Mononuclear cell (primary cell): ENCODE results near the gene LGALS7B. TPM values are rescaled to one million over a fixed set of nuclear protein-coding genes. Genes with fewer than 3 reads are reported as not detected.
A peak's percentile ranks its signal among the peaks of the same experiment; 100 is the strongest.
"Not testable (repeated sequence)": the region's sequence is repeated elsewhere in the genome, so short reads cannot be mapped to it uniquely, and the experiment has no call there.

ENCODE experiments used
- H3K27me3 ChIP-seq: 2 replicates; pipeline ENCODE4 v1.6.0; 2011; ENCODE audit warnings: low read length, control low read depth; ENCODE audit not compliant: insufficient read depth
- H3K4me1 ChIP-seq: 2 replicates; pipeline ENCODE4 v1.5.1; 2011; ENCODE audit warnings: mild to moderate bottlenecking, low read length, control low read depth; ENCODE audit not compliant: insufficient read depth
- H3K4me3 ChIP-seq: 2 replicates; pipeline ENCODE4 v1.5.1; 2011; ENCODE audit warnings: mild to moderate bottlenecking, low read length, moderate library complexity
- H3K9me3 ChIP-seq: 2 replicates; pipeline ENCODE4 v1.5.1; 2011; ENCODE audit warnings: low read depth, mild to moderate bottlenecking, control low read depth, low read length
- total RNA-seq: library from RNA; depleted of rRNA; stranded (reverse); fragments of >200 nt; gene quantifications from one replicate; pipeline ENCODE4 v1.2.3, GENCODE V29; 2012

The LGALS7B gene
- total RNA-seq, 1 donor: not detected

DNA sequence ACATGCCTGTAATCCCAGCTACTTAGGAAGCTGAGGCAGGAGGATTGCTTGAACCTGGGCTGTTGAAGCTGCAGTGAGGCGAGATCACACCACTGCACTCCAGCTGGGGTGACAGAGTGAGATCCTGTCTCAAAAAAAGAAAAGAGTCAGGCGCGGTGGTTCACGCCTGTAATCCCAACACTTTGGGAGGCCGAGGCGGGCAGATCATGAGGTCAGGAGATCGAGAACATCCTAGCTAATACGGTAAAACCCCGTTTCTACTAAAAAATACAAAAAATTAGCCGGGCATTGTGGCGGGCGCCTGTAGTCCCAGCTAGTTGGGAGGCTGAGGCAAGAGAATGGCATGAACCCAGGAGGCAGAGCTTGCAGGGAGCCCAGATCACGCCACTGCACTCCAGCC, 6.8 kb upstream of the LGALS7B start:
- not testable (repeated sequence) for H3K27me3 ChIP-seq, H3K4me1 ChIP-seq, H3K4me3 ChIP-seq, H3K9me3 ChIP-seq

DNA sequence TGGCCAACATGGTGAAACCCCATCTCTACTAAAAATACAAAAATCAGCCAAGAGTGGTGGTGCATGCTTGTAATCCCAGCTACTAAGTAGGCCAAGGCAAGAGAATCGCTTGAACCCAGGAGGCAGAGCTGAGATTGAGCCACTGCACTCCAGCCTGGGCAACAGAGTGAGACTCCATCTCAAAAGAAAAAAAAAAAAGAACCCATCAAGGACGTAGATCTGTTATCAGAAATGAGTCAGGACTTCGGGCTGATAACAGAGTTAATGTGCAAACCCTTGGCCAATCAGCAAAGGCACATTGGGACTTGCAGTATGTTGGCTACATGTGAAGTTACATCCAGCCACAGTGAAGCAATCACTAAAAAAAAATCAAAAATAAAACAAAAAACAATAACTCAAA, 4.8 kb upstream of the LGALS7B start:
- H3K9me3 ChIP-seq: no peaks in the 10 kb centered on the region
- H3K4me1 ChIP-seq: no peaks in the 10 kb centered on the region
- no peak overlapping the region for H3K4me3 ChIP-seq
- no peaks in the 10 kb centered on the region for H3K27me3 ChIP-seq

DNA sequence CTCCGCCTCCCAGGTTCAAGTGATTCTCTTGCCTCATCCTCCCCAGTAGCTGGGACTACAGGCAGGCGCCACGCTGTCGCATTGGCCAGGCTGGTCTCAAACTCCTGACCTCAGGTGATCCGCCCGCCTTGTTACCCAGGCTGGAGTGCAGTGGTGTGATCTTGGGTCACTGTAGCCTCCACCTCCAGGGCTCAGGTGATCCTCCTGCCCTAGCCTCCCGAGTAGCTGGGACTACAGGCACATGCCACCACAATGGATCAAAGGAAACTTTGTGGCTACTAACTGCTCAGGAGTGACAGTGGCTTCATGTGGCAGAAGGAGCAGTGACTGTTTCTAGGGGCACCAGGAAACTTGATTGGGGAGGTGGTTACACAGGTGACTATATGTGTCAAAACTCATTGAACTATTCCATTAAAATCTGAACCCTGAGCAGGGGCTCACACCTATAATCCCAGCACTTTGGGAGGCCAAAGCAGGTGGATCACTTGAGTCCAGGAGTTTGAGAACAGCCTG, 3.8 kb upstream of the LGALS7B start:
- H3K4me3 ChIP-seq: no peak overlapping the region
- H3K4me1 ChIP-seq: no peaks in the 10 kb centered on the region
- H3K9me3 ChIP-seq: no peaks in the 10 kb centered on the region
- H3K27me3 ChIP-seq: no peaks in the 10 kb centered on the region

DNA sequence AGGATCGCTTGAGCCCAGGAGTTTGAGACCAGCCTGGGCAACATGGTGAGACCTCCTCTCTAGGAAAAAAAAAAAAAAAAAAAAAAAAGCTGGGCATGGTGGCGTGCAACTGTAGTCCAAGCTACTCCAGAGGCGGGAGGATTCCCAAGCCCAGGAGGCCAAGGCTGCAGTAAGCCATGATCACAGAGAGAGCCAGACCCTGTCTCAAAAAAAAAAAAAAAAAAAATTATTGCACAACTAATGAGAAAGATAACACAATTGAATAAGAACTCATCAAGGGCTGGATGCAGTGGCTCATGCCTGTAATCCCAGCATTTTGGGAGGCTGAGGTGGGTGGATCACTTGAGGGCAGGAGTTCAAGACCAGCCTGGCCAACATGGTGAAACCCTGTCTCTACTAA, 2.9 kb upstream of the LGALS7B start:
- not testable (repeated sequence) for H3K4me1 ChIP-seq, H3K4me3 ChIP-seq, H3K27me3 ChIP-seq, H3K9me3 ChIP-seq

- Histone ChIP-seq H3K27me3 (no peaks in the 10 kb centered on the region), H3K4me3 (no peak overlapping the region), H3K9me3 (no peaks in the 10 kb centered on the region), H3K4me1 (no peaks in the 10 kb centered on the region)
Measured at GRCh38 chr19:38786572-38787265, 2.3 kb upstream of the LGALS7B start.

DNA sequence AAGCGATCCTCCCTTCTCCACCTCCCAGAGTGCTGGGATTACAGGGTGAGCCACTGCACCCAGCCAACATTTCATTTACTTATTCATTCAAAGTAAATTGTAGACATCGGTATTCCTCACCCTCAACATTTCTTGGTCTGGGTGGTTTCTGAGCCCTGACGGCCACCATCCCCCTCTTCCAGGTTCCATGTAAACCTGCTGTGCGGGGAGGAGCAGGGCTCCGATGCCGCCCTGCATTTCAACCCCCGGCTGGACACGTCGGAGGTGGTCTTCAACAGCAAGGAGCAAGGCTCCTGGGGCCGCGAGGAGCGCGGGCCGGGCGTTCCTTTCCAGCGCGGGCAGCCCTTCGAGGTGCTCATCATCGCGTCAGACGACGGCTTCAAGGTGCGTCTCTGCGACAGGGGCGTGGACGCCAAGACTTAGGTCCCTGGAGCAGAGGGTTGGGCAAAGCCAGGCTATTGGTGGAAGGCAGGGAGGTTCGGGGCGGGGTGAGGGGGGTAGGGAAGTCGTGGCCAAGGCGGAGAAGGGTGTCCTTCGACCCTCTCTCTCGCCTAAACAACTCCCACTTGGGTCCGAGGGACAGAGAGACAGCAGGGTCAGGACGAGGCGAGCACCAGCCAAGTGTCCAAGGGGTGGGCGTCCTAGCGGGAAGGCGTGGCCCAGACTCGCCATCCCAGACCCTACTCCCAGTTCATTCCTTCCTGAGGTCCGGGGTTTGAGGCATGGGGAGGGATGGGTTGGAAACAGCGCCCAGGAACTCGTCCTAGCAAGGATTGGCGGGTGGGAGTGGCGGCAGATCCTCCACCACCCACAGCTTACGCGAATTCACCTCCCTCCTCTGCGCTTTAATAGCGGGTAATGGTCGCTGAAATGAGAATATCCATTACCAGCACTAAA, 1.8 kb downstream of the LGALS7B start:
- H3K9me3 ChIP-seq, H3K27me3 ChIP-seq, H3K4me1 ChIP-seq, H3K4me3 ChIP-seq: not testable (repeated sequence)

- H3K4me3 ChIP-seq: not testable (repeated sequence)
Measured at GRCh38 chr19:38791451-38792064, 2.6 kb downstream of the LGALS7B start.

DNA sequence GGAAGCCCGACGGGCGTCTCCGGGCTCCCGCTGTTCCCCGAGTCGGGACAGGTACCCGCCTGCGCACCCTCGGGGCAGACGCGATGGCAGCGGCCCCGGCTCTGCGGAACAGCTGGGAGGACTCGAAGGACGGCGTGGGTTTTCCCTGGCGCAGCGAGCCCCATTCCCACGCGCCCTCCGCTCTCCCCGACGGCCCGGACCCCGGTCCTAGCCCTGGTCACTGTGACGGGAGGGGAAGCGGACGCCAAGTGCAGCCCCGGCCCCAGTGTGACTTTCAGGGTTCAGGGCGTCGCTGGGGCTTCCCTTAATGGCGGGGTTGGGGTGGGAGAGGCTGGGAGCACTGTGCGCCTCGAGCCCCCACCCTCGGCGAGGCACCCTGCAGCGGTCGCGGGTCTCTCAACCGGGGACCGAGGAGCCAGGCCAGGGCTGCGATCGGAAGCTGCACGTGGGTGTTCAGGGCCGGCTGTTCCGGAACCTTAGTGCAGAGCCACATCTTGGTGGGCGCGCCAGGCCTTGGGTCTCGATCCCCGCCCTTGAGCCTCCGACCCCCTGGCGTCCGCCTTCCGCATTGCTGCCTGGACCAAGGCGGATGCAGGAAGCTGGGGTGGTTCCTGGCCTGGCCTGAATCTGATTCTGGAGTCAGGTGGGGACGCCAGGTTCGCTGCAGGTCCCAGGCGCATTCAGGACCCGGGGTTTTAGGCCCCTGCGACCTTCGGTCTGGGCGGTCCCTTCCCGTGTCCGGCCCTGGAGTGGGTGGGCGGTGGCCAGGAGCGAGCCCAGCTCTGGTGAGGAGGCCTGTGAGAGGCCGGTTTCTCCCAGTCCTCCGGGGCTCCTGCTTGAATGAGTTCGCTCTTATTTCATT, 3.5 kb downstream of the LGALS7B start:
- Histone ChIP-seq H3K4me3 (peak overlapping the region; percentile 16), H3K27me3 (no peaks in the 10 kb centered on the region), H3K9me3 (no peaks in the 10 kb centered on the region), H3K4me1 (peaks cover 6% of the 10 kb centered on the region)

More at GRCh38 chr19:38791451-38792064, 2.6 kb downstream of the LGALS7B start:
- not testable (repeated sequence) for H3K27me3 ChIP-seq, H3K4me1 ChIP-seq, H3K9me3 ChIP-seq

GRCh38 chr19:38793177-38793576, 4.2 kb downstream of the LGALS7B start:
- Histone ChIP-seq H3K9me3 (no peaks in the 10 kb centered on the region), H3K27me3 (no peaks in the 10 kb centered on the region), H3K4me1 (peaks cover 6% of the 10 kb centered on the region), H3K4me3 (no peak overlapping the region)

- Histone ChIP-seq H3K4me1 (peaks cover 6% of the 10 kb centered on the region), H3K4me3 (no peak overlapping the region), H3K27me3 (no peaks in the 10 kb centered on the region)
Measured at GRCh38 chr19:38793671-38794070, 4.7 kb downstream of the LGALS7B start.

GRCh38 chr19:38795549-38795948, 6.5 kb downstream of the LGALS7B start:
- Histone ChIP-seq H3K4me3 (no peak overlapping the region), H3K27me3 (no peaks in the 10 kb centered on the region), H3K9me3 (no peaks in the 10 kb centered on the region), H3K4me1 (peaks cover 6% of the 10 kb centered on the region)

More at GRCh38 chr19:38793671-38794070, 4.7 kb downstream of the LGALS7B start:
- no peaks in the 10 kb centered on the region for H3K9me3 ChIP-seq

DNA sequence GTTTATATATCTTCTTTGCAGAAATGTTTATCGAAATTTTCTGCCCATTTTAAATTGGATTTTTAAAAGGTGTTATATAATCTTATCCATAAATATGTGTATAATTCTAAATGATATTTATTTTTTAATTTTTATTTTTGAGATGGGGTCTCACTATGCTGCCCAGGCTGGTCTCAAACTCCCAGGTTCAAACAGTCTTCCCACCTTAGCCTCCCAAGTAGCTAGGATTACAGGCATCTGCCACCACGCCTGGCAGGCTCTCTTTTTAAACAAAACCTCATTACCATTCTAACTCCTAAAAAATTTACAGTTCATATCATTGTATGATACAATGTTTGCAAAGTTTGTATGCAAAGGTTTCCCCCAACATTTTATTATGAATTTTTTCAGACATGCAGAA, 7.2 kb downstream of the LGALS7B start:
- no peak overlapping the region for H3K4me3 ChIP-seq
- H3K4me1 ChIP-seq: peaks cover 6% of the 10 kb centered on the region
- no peaks in the 10 kb centered on the region for H3K27me3 ChIP-seq
- H3K9me3 ChIP-seq: no peaks in the 10 kb centered on the region

GRCh38 chr19:38797781-38798180, 8.8 kb downstream of the LGALS7B start:
- H3K4me1 ChIP-seq, H3K4me3 ChIP-seq, H3K27me3 ChIP-seq, H3K9me3 ChIP-seq: not testable (repeated sequence)

- Histone ChIP-seq H3K4me1 (no peaks in the 10 kb centered on the region), H3K27me3 (no peaks in the 10 kb centered on the region), H3K9me3 (no peaks in the 10 kb centered on the region), H3K4me3 (no peak overlapping the region)
Measured at GRCh38 chr19:38799104-38799503, 10.1 kb downstream of the LGALS7B start.
